HG03103 (cell line): ENCODE measurements around the gene GOLGA3.

Experiments
- ATAC-seq: cut with Tn5 transposase; IDR thresholded peaks from one replicate; pipeline ENCODE4 v1.9.1; 2021; ENCODE audit warnings: low read depth; ENCODE audit not compliant: unreplicated experiment

GOLGA3 gene

GRCh38 chr12:132724506-132725241, 104.0 kb downstream of the GOLGA3 start:
- ATAC-seq = no peak

GRCh38 chr12:132723764-132724140, 104.9 kb downstream of the GOLGA3 start:
- ATAC-seq = no peak

- ATAC-seq = no peak
Observed at GRCh38 chr12:132723015-132723763, 105.5 kb downstream of the GOLGA3 start.

GRCh38 chr12:132720606-132721345, 107.9 kb downstream of the GOLGA3 start:
- no peak for ATAC-seq

GRCh38 chr12:132719954-132720324, 108.7 kb downstream of the GOLGA3 start:
- no peak for ATAC-seq

- no peak for ATAC-seq
Observed at GRCh38 chr12:132719141-132719953, 109.3 kb downstream of the GOLGA3 start.
